IMR-90 (cell line): ENCODE measurements around the gene SLC12A1. TPM values are rescaled to one million over a fixed set of nuclear protein-coding genes. Genes with fewer than 3 reads are reported as not detected.

Experiments
- ATAC-seq: fragments of 200-7000 bp; cut with Tn5 transposase; 2 replicates; pipeline ENCODE4 v1.9.1; 2020; ENCODE audit warnings: low read depth, mild to moderate bottlenecking, moderate library complexity
- BruUV-seq: library from RNA; stranded (reverse); fragments of 400-500 nt; replicated peaks from 2 replicates; lab custom pipeline; 2021; lab: Mats Ljungman, UMichigan
- CTCF ChIA-PET: fragments of 300-600 bp; formaldehyde crosslinking; extraction: SDS; loops from one replicate; lab custom pipeline; 2021; ENCODE audit warnings: antibody characterized with exemption; lab: Yijun Ruan, JAX
- POLR2A ChIA-PET: fragments of 300-600 bp; sonication (Branson Sonifier 250); formaldehyde crosslinking; loops from one replicate; lab custom pipeline; 2022; ENCODE audit warnings: antibody characterized with exemption; ENCODE audit not compliant: unreplicated experiment; lab: Charles Lee
- DNase-seq: peaks from one replicate; pipeline ENCODE4 v3.0.0; 2013
- H2AFZ ChIP-seq: replicated peaks from 2 replicates; pipeline ENCODE3; 2013; ENCODE audit warnings: low read length, mild to moderate bottlenecking; ENCODE audit not compliant: poor library complexity
- H2AK5ac ChIP-seq: 2 replicates; pipeline ENCODE4 v1.6.1; 2013; ENCODE audit warnings: low read depth, low read length, inconsistent platforms
- H2AK9ac ChIP-seq: replicated peaks from 2 replicates; pipeline ENCODE3; 2013; ENCODE audit warnings: mild to moderate bottlenecking, low read depth, low read length, moderate library complexity; ENCODE audit not compliant: poor library complexity
- H2BK120ac ChIP-seq: 2 replicates; pipeline ENCODE4 v1.6.1; 2013; ENCODE audit warnings: low read depth, low read length, inconsistent platforms
- H2BK15ac ChIP-seq: 3 replicates; pipeline ENCODE4 v1.6.1; 2013; ENCODE audit warnings: low read depth, low read length, inconsistent platforms
- H2BK20ac ChIP-seq: 2 replicates; pipeline ENCODE4 v1.6.1; 2013; ENCODE audit warnings: low read depth, mild to moderate bottlenecking, inconsistent platforms, low read length, moderate library complexity
- H2BK5ac ChIP-seq: 2 replicates; pipeline ENCODE4 v1.6.1; 2013; ENCODE audit warnings: mild to moderate bottlenecking, low read depth, low read length, inconsistent platforms; ENCODE audit not compliant: poor library complexity, severe bottlenecking
- H3K14ac ChIP-seq: replicated peaks from 2 replicates; pipeline ENCODE4 v1.6.1; 2013; ENCODE audit warnings: low read depth, low read length, inconsistent platforms
- H3K18ac ChIP-seq: 2 replicates; pipeline ENCODE4 v1.6.1; 2013; ENCODE audit warnings: low read depth, low read length, control low read depth
- H3K23ac ChIP-seq: 2 replicates; pipeline ENCODE4 v1.6.1; 2013; ENCODE audit warnings: low read depth, low read length, inconsistent platforms
- H3K27ac ChIP-seq: 2 replicates; pipeline ENCODE4 v1.5.1; 2013; ENCODE audit warnings: mild to moderate bottlenecking, control low read depth, low read length; ENCODE audit not compliant: insufficient read depth
- H3K27me3 ChIP-seq: 2 replicates; pipeline ENCODE4 v1.6.1; 2013; ENCODE audit warnings: low read length; ENCODE audit not compliant: control insufficient read depth, insufficient read depth
- H3K36me3 ChIP-seq: 2 replicates; pipeline ENCODE4 v1.6.1; 2013; ENCODE audit warnings: low read length, mixed read lengths; ENCODE audit not compliant: control insufficient read depth, insufficient read depth
- H3K4ac ChIP-seq: 2 replicates; pipeline ENCODE4 v1.6.1; 2013; ENCODE audit warnings: low read depth, low read length, inconsistent platforms
- H3K4me1 ChIP-seq: 2 replicates; pipeline ENCODE4 v1.6.1; 2013; ENCODE audit warnings: low read length, mixed read lengths; ENCODE audit not compliant: control insufficient read depth, insufficient read depth
- H3K4me2 ChIP-seq: 2 replicates; pipeline ENCODE4 v1.6.1; 2013; ENCODE audit warnings: low read depth, mild to moderate bottlenecking, control low read depth, low read length, moderate library complexity
- H3K4me3 ChIP-seq: 2 replicates; pipeline ENCODE4 v1.5.1; 2013; ENCODE audit warnings: low read depth, mild to moderate bottlenecking, control low read depth, low read length, moderate library complexity; ENCODE audit not compliant: insufficient read depth
- H3K56ac ChIP-seq: 2 replicates; pipeline ENCODE4 v1.6.1; 2013; ENCODE audit warnings: low read length, inconsistent platforms; ENCODE audit not compliant: insufficient read depth; ENCODE audit errors: extremely low read depth
- H3K79me1 ChIP-seq, 2 experiments: 2 replicates each; pipeline ENCODE4 v1.6.1; 2013; ENCODE audit warnings: low read length in 2 of 2, inconsistent platforms in 1 of 2, low read depth in 1 of 2
- H3K9ac ChIP-seq: 2 replicates; pipeline ENCODE4 v1.6.1; 2013; ENCODE audit warnings: low read depth, low read length, control low read depth
- H3K9me1 ChIP-seq: 2 replicates; pipeline ENCODE4 v1.6.1; 2013; ENCODE audit warnings: low read length, inconsistent platforms; ENCODE audit not compliant: insufficient read depth
- H3K9me3 ChIP-seq: 2 replicates; pipeline ENCODE4 v1.6.1; 2013; ENCODE audit warnings: low read length; ENCODE audit not compliant: control insufficient read depth, insufficient read depth
- H4K20me1 ChIP-seq: 2 replicates; pipeline ENCODE4 v1.6.1; 2013; ENCODE audit warnings: low read length, inconsistent platforms; ENCODE audit not compliant: insufficient read depth
- H4K5ac ChIP-seq: 2 replicates; pipeline ENCODE4 v1.6.1; 2013; ENCODE audit warnings: mild to moderate bottlenecking, low read depth, low read length, control low read depth
- H4K8ac ChIP-seq, 2 experiments: 2 replicates each; pipeline ENCODE4 v1.6.1; 2013; ENCODE audit warnings: low read depth in 2 of 2, low read length in 2 of 2, control low read depth in 1 of 2, inconsistent platforms in 1 of 2
- H4K91ac ChIP-seq: 2 replicates; pipeline ENCODE4 v1.6.1; 2013; ENCODE audit warnings: low read depth, low read length, inconsistent platforms; ENCODE audit not compliant: insufficient read depth
- CTCF ChIP-seq: conservative IDR thresholded peaks from 2 replicates; pipeline ENCODE4 v1.5.1; 2012; ENCODE audit warnings: mild to moderate bottlenecking, low read depth, low read length, improper control_type of control experiment
- SMC3 ChIP-seq: fragments of 150-350 bp; IDR thresholded peaks from 2 replicates; pipeline ENCODE4 v1.6.1; 2016; ENCODE audit warnings: low read depth, mild to moderate bottlenecking, antibody characterized with exemption, low read length, moderate library complexity
- dilution Hi-C: fragments of 300-500 bp; cut with HindIII; formaldehyde crosslinking; loops from one replicate; pipeline ENCODE4 v1.14.3; 2018; ENCODE audit warnings: low sequenced_read_pairs; ENCODE audit not compliant: unreplicated experiment
- in situ Hi-C: fragments of 300-500 bp; cut with MboI; formaldehyde crosslinking; loops from 3 replicates; pipeline ENCODE4 v1.14.3; 2019; ENCODE audit warnings: low sequenced_read_pairs, inconsistent platforms, mixed read lengths
- intact Hi-C: fragments of 100-400 bp; cut with micrococcal nuclease; formaldehyde crosslinking; loops from 2 replicates; pipeline ENCODE4 v1.10.0; 2022
- polyA plus RNA-seq, 3 experiments: library from polyadenylated mRNA; depleted of rRNA; stranded (reverse); fragments of >200 nt; gene quantifications; 2 replicates each; pipeline ENCODE4 v1.2.3, GENCODE V29; 2012; ENCODE audit warnings: low replicate concordance in 1 of 3
- total RNA-seq: library from RNA; depleted of rRNA; stranded (reverse); fragments of >200 nt; gene quantifications from 2 replicates; pipeline ENCODE4 v1.2.3, GENCODE V29; 2012

The SLC12A1 gene
- total and polyA plus RNA-seq, 2 of the 4 experiments (the other 2 are of a cell fraction) = not detected

- Histone ChIP-seq H3K9ac (no peak overlapping the region), H2BK5ac (no peak overlapping the region), H3K9me1 (no peaks in the 10 kb centered on the region), H3K23ac (no peak overlapping the region), H2AFZ (no peak overlapping the region), H3K9me3 (no peaks in the 10 kb centered on the region), H2BK120ac (no peak overlapping the region), H3K4me3 (no peak overlapping the region), H3K36me3 (no peaks in the 10 kb centered on the region), H2BK20ac (no peak overlapping the region), H4K91ac (no peak overlapping the region), H3K14ac (no peak overlapping the region), H3K4me2 (no peak overlapping the region), H3K79me1 (no peaks in the 10 kb centered on the region), H3K4me1 (no peaks in the 10 kb centered on the region; the same call in 1 of the 2 replicates), H2AK9ac (no peak overlapping the region), H4K5ac (no peak overlapping the region), H2BK15ac (no peak overlapping the region), H3K18ac (no peak overlapping the region), H2AK5ac (no peak overlapping the region), H4K8ac (no peak overlapping the region), H3K27ac (no peak overlapping the region), H4K20me1 (no peaks in the 10 kb centered on the region), H3K4ac (no peak overlapping the region), H3K56ac (no peak overlapping the region), H3K27me3 (peaks cover 7% of the 10 kb centered on the region; the same call in 1 of the 2 replicates)
- in situ Hi-C loops (no loop called here), intact Hi-C loops (no loop called here), dilution Hi-C loops (no loop called here)
- DNase-seq = no peak
- TF ChIP-seq CTCF (no peak), SMC3 (no peak)
- ChIA-PET POLR2A (no interaction called here), CTCF (interaction anchor here (0.7 kb wide), 1 partner anchor 649 kb away, joined by 3 read pairs; no protein-coding TSS in a partner anchor)
- ATAC-seq = no peak
- no TSS peak for BruUV-seq
Observed at GRCh38 chr15:48278666-48279065, 72.6 kb downstream of the SLC12A1 start.
